A673 (cell line): ENCODE data around the gene DGKD. TPM values are rescaled to one million over a fixed set of nuclear protein-coding genes. Genes with fewer than 3 reads are reported as not detected.

Experiments
- BruUV-seq: library from RNA; stranded (reverse); fragments of 400-500 nt; replicated peaks from 2 replicates; lab custom pipeline; 2021; lab: Mats Ljungman, UMichigan
- CTCF ChIA-PET: fragments of 300-600 bp; sonication (Branson Sonifier 250); formaldehyde crosslinking; loops from one replicate; lab custom pipeline; 2022; ENCODE audit warnings: antibody characterized with exemption; lab: Charles Lee
- POLR2A ChIA-PET: fragments of 300-600 bp; sonication (Branson Sonifier 250); formaldehyde crosslinking; loops from one replicate; lab custom pipeline; 2022; ENCODE audit warnings: antibody characterized with exemption; ENCODE audit not compliant: low non-redundant PET; lab: Charles Lee
- DNase-seq: peaks from one replicate; pipeline ENCODE4 v3.0.0-alpha.2; 2015; ENCODE audit warnings: low spot score
- H3K27ac ChIP-seq: fragments of 200-600 bp; sonication (generic); 2 replicates; pipeline ENCODE4 v1.5.1; 2016; ENCODE audit warnings: mixed run types, low read depth, mild to moderate bottlenecking, mixed read lengths, antibody characterized with exemption, low read length; ENCODE audit not compliant: poor library complexity, severe bottlenecking
- H3K27me3 ChIP-seq: fragments of 200-600 bp; sonication (generic); replicated peaks from 2 replicates; pipeline ENCODE4 v1.6.1; 2017; ENCODE audit warnings: mixed run types, low read depth, mild to moderate bottlenecking, mixed read lengths, antibody characterized with exemption, low read length; ENCODE audit not compliant: insufficient read depth, poor library complexity
- H3K36me3 ChIP-seq: fragments of 200-600 bp; sonication (generic); 2 replicates; pipeline ENCODE4 v1.6.1; 2016; ENCODE audit warnings: mixed run types, mild to moderate bottlenecking, mixed read lengths, antibody characterized with exemption, low read length; ENCODE audit not compliant: insufficient read depth, poor library complexity, severe bottlenecking
- H3K4me1 ChIP-seq: fragments of 200-600 bp; sonication (generic); 2 replicates; pipeline ENCODE4 v1.6.1; 2017; ENCODE audit warnings: mixed run types, mild to moderate bottlenecking, mixed read lengths, antibody characterized with exemption, low read length; ENCODE audit not compliant: insufficient read depth, poor library complexity, severe bottlenecking
- H3K4me3 ChIP-seq: fragments of 200-600 bp; sonication (generic); 2 replicates; pipeline ENCODE4 v1.5.1; 2016; ENCODE audit warnings: low read depth, mixed run types, mild to moderate bottlenecking, mixed read lengths, low read length; ENCODE audit not compliant: poor library complexity, severe bottlenecking
- H3K9me3 ChIP-seq: fragments of 200-600 bp; sonication (generic); 2 replicates; pipeline ENCODE4 v1.6.1; 2016; ENCODE audit warnings: mixed run types, low read depth, mild to moderate bottlenecking, mixed read lengths, antibody characterized with exemption, low read length; ENCODE audit not compliant: poor library complexity, severe bottlenecking
- CTCF ChIP-seq: fragments of 300-800, 200-600 bp; sonication (generic); conservative IDR thresholded peaks from 2 replicates; pipeline ENCODE4 v1.5.1; 2017; ENCODE audit warnings: low read depth, mild to moderate bottlenecking, antibody characterized with exemption, low read length, moderate library complexity, mixed read lengths
- EZH2 ChIP-seq: fragments of 200-600 bp; sonication (generic); IDR thresholded peaks from 2 replicates; pipeline ENCODE4 v1.6.1; 2017; ENCODE audit warnings: borderline replicate concordance, low read depth, mild to moderate bottlenecking, mixed read lengths, antibody characterized with exemption, low read length; ENCODE audit not compliant: poor library complexity, severe bottlenecking
- intact Hi-C: fragments of 100-400 bp; cut with micrococcal nuclease; formaldehyde crosslinking; loops from one replicate; pipeline ENCODE4 v1.10.0; 2022; ENCODE audit not compliant: unreplicated experiment
- total RNA-seq: library from RNA; stranded (reverse); gene quantifications from 2 replicates; pipeline ENCODE4 v1.2.3, GENCODE V29; 2021

Gene DGKD
- total RNA-seq, 1 experiment from 2014 or later, result 128 TPM

GRCh38 chr2:233321166-233321565, 33.1 kb upstream of the DGKD start:
- BruUV-seq, result no TSS peak
- no peak for DNase-seq
- TF ChIP-seq CTCF, result no peak
- TF ChIP-seq EZH2, result no peak
- H3K4me3 ChIP-seq, result no peak overlapping the region
- no peaks in the 10 kb centered on the region for H3K27me3 ChIP-seq
- no peaks in the 10 kb centered on the region for H3K36me3 ChIP-seq
- ChIA-PET POLR2A (no interaction called here), CTCF (no interaction called here)
- no peaks in the 10 kb centered on the region for H3K4me1 ChIP-seq
- intact Hi-C loops, result no loop called here
- H3K9me3 ChIP-seq, result no peaks in the 10 kb centered on the region
- H3K27ac ChIP-seq, result no peak overlapping the region

GRCh38 chr2:233323851-233324250, 30.4 kb upstream of the DGKD start:
- Histone ChIP-seq H3K4me3 (no peak overlapping the region), H3K27ac (no peak overlapping the region), H3K9me3 (no peaks in the 10 kb centered on the region), H3K4me1 (peaks cover 1% of the 10 kb centered on the region), H3K36me3 (no peaks in the 10 kb centered on the region), H3K27me3 (no peaks in the 10 kb centered on the region)
- POLR2A ChIA-PET, result no interaction called here
- DNase-seq, result no peak
- CTCF ChIA-PET, result no interaction called here
- TF ChIP-seq CTCF, result no peak
- TF ChIP-seq EZH2, result no peak
- no TSS peak for BruUV-seq
- intact Hi-C loops, result no loop called here

GRCh38 chr2:233325256-233325655, 29.0 kb upstream of the DGKD start:
- ChIA-PET CTCF (no interaction called here), POLR2A (no interaction called here)
- no peak overlapping the region for H3K27ac ChIP-seq
- DNase-seq, result no peak
- H3K4me3 ChIP-seq, result no peak overlapping the region
- no peaks in the 10 kb centered on the region for H3K27me3 ChIP-seq
- no peak for TF ChIP-seq EZH2
- no peak for TF ChIP-seq CTCF
- H3K9me3 ChIP-seq, result no peaks in the 10 kb centered on the region
- peaks cover 15% of the 10 kb centered on the region for H3K4me1 ChIP-seq
- H3K36me3 ChIP-seq, result no peaks in the 10 kb centered on the region
- intact Hi-C loops, result no loop called here
- BruUV-seq, result no TSS peak
